Skeletal muscle satellite cell (primary cell): ENCODE data around the gene DDR1.

Source experiments
- H3K27me3 ChIP-seq: 2 replicates; pipeline ENCODE4 v1.7.0; 2013; ENCODE audit warnings: low read length; ENCODE audit not compliant: control insufficient read depth, insufficient read depth
- H3K36me3 ChIP-seq: 2 replicates; pipeline ENCODE4 v1.7.0; 2013; ENCODE audit warnings: mild to moderate bottlenecking, control low read depth, low read length; ENCODE audit not compliant: insufficient read depth
- H3K4me1 ChIP-seq: 2 replicates; pipeline ENCODE4 v1.7.0; 2013; ENCODE audit warnings: low read length; ENCODE audit not compliant: control insufficient read depth, insufficient read depth
- H3K4me2 ChIP-seq: 2 replicates; pipeline ENCODE4 v1.7.0; 2013; ENCODE audit warnings: mild to moderate bottlenecking, low read length
- H3K4me3 ChIP-seq: 2 replicates; pipeline ENCODE4 v1.7.0; 2013; ENCODE audit warnings: low read length
- H3K9ac ChIP-seq: 2 replicates; pipeline ENCODE4 v1.7.0; 2013; ENCODE audit warnings: mild to moderate bottlenecking, low read depth, low read length, moderate library complexity
- H3K9me3 ChIP-seq: replicated peaks from 2 replicates; pipeline ENCODE4 v1.7.0; 2013; ENCODE audit warnings: mild to moderate bottlenecking, control low read depth, low read length

DDR1 gene

DNA sequence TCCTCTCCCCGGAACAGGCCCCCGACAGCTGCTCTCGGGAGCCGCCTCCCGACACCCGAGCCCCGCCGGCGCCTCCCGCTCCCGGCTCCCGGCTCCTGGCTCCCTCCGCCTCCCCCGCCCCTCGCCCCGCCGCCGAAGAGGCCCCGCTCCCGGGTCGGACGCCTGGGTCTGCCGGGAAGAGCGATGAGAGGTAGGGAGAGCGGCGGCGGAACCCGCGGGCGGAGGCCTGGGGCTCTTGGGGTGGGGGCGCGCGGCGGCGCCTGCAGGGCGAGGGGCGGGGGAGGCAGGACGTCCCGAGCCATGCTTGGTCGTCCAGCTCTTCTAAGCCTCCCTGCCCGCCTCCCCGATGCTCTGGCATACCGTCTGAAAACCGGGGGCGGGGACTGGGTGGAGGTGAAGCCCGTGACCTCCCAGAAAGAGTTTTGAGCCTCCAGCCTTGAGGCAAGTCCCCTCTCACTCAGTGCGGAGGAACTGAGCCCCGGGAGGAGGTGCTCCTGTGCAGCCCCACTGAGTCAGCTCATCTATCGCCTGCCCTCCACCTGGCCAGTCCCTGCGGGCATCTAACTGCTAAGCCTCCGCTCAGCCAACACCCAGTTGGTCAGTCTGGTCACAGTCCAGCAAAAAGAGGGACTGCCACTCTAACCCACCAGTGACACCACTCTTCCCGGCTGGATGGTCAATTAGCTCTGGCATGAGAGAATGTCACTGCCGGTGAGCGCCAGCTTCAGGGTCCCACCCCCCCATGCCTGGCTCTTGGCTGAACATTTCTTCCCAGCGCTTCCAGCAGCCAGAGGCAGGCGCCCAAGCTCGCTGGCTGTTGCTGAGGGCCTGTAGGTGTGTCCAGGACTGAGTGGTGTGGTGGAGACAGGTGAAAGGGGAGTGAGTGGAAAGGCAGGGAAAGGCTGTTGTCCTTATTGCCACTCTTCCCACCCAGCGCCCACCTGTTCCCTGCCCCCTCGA, 482 bp downstream of the DDR1 start:
- peaks cover 51% of the 10 kb centered on the region for H3K4me1 ChIP-seq
- H3K36me3 ChIP-seq = no peaks in the 10 kb centered on the region
- H3K4me2 ChIP-seq = peak overlapping the region; percentile 90
- peak overlapping the region; percentile 80 for H3K4me3 ChIP-seq
- H3K9ac ChIP-seq = peak overlapping the region; percentile 80
- H3K9me3 ChIP-seq = no peaks in the 10 kb centered on the region
- no peaks in the 10 kb centered on the region for H3K27me3 ChIP-seq

DNA sequence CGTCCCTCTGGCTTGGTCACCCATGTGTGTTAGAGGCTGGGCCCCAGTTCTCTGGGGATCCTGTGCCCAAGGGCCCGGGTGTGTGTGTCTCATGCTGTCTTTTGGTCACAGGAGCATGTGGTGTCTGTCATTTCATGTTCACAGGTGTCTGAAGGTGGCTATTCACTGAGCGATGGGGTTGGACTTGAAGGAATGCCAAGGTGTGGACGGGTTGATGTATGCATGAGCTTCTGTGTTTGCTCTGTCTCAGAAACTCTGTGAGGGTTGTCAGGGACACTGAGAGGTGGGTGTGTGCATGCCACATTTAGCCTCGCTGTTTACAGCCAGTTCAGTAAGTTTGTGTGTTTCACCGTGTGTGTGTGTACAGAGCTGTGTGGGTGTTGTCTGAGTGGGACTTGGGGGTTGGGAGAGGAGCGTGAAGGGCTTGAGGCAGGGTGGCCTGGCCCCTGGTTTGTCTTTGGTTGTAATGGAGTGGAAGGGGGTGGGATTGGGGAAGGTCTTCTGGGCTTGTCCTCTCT, 1.2 kb downstream of the DDR1 start:
- H3K27me3 ChIP-seq = no peaks in the 10 kb centered on the region
- H3K36me3 ChIP-seq = peaks cover under 1% of the 10 kb centered on the region
- peak overlapping the region; percentile 80 for H3K9ac ChIP-seq
- H3K4me3 ChIP-seq = peak overlapping the region; percentile 80
- H3K4me2 ChIP-seq = peak overlapping the region; percentile 90
- H3K9me3 ChIP-seq = no peaks in the 10 kb centered on the region
- H3K4me1 ChIP-seq = peaks cover 51% of the 10 kb centered on the region

DNA sequence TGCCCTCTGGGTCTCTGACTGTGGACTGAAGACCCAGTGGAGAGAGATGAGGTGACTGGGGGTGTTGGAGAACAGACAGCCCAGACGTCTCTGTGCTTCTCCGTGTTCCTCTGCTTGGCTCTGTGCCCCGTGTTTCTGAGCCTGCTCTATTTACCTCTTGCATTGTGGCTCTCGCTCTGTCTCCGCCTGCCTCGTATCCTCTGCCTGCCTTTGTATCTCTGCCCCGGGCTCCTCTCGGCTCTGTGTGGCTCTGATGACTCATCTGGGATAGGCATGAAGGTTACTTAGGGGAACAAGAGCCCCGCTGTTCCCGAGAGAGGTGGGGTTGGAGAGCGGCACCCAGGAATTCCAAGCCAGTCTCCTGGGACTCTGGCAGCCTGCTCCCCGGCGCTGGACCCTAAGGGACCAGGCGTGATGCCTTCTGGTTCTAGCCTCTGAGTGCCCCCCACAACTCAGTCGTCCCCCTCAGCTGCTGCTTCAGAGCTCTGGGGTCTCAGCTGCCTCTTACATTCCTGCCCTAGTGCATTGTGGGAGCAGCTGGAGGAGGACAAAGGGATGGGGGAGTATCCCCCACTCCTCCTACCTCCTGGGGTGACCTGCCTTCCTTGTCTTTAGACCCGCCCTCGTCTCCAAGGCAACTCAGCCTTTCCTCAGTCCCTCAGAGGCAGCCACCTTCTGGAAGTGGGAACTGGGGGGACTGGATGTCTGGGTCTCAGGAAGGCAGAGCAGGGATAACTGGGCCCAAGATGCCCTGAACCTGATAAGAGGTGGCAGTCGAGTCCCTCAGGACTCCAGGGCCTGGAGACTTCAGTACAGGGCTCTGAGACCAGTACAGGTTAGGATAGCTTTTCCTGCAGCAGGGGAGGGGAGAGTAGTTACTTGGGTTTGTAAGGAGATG, 1.9 kb downstream of the DDR1 start:
- H3K4me2 ChIP-seq = peak overlapping the region; percentile 90
- peak overlapping the region; percentile 80 for H3K4me3 ChIP-seq
- peaks cover 51% of the 10 kb centered on the region for H3K4me1 ChIP-seq
- no peaks in the 10 kb centered on the region for H3K27me3 ChIP-seq
- H3K9ac ChIP-seq = peak overlapping the region; percentile 80
- H3K36me3 ChIP-seq = peaks cover 3% of the 10 kb centered on the region
- no peaks in the 10 kb centered on the region for H3K9me3 ChIP-seq

DNA sequence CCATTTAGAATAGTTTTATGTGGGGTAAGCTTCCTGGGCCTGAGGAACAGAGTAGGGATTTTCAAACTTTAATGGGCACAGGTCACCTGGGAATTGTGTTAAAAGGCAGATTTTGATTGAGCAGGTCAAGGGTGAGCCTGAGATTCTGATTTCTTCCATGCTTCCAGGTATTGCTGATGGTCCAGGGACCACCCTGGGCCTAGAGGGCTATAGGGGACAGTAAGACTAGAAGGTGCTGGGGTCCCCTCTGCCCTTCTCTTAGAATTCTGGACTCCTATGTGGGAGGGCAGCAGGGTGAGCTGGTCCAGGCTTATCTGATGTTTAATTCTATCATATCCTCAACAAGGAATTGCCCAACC, 2.6 kb downstream of the DDR1 start:
- no peak overlapping the region for H3K9ac ChIP-seq
- H3K27me3 ChIP-seq = no peaks in the 10 kb centered on the region
- peaks cover 46% of the 10 kb centered on the region for H3K4me1 ChIP-seq
- no peaks in the 10 kb centered on the region for H3K9me3 ChIP-seq
- no peak overlapping the region for H3K4me3 ChIP-seq
- H3K4me2 ChIP-seq = peak overlapping the region; percentile 90
- H3K36me3 ChIP-seq = peaks cover 6% of the 10 kb centered on the region

DNA sequence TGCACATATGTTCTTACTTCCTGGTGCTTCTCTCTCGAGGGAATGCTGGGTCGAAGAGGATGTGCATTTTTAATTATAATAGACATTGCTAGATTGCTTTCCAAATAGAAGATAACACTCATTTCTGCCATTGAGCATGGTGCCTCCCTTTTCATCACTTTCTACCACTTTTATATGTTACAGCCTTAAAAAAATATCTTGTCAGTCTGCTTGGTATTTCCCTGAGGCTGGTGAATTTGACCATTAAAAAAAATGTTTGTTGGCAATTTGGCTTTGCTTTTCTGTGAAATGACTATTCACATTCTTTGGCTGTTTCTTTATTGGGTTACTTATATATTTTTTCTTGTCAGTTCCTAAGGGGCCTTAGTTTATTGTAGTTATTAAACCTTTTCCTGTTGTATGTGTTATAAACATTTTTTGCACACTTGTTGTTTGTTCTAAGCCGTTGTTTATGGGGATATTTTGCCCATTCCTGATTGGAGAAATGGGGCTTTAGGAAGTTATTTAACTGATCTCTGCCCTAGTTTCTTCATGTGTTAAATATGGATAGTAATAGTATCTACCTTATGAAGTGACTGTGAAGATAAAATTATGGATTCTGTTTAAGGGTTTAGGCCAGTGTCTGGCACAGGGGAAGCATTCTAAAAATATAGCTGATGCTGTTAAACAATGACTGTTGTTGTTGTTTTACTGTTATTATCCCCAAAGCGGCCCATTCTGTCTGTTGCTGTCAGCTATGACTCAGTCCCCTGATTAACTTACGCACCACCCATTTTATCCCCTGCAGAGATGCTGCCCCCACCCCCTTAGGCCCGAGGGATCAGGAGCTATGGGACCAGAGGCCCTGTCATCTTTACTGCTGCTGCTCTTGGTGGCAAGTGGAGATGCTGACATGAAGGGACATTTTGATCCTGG, 3.8 kb downstream of the DDR1 start:
- Histone ChIP-seq H3K9ac (peak overlapping the region; percentile 20), H3K4me3 (no peak overlapping the region)

DNA sequence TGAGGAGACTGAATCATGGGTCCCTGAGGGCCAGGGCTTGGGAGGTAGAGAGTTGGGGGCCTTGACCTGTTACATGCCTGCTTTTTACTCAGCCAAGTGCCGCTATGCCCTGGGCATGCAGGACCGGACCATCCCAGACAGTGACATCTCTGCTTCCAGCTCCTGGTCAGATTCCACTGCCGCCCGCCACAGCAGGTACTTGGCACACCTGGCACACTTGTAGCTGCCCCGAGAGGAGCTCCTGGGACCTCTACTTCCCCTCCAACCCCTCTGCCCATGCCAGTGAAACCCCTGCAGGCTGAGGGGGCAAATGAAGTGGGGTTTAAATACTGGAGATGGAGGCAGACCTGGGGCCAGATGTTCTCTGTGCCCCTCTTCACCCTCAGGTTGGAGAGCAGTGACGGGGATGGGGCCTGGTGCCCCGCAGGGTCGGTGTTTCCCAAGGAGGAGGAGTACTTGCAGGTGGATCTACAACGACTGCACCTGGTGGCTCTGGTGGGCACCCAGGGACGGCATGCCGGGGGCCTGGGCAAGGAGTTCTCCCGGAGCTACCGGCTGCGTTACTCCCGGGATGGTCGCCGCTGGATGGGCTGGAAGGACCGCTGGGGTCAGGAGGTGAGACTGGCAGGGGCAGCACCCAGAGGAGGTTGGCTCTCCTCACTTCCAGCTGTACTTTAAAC, 4.6 kb downstream of the DDR1 start:
- Histone ChIP-seq H3K27me3 (no peaks in the 10 kb centered on the region), H3K36me3 (peaks cover 13% of the 10 kb centered on the region), H3K4me1 (peaks cover 33% of the 10 kb centered on the region), H3K4me2 (peak overlapping the region; percentile 35), H3K9ac (no peak overlapping the region), H3K9me3 (no peaks in the 10 kb centered on the region), H3K4me3 (no peak overlapping the region)

More for the DNA sequence above, 3.8 kb downstream of the DDR1 start:
- Histone ChIP-seq H3K4me1 (peaks cover 37% of the 10 kb centered on the region), H3K27me3 (no peaks in the 10 kb centered on the region), H3K36me3 (peaks cover 9% of the 10 kb centered on the region), H3K4me2 (peak overlapping the region; percentile 47), H3K9me3 (no peaks in the 10 kb centered on the region)

DNA sequence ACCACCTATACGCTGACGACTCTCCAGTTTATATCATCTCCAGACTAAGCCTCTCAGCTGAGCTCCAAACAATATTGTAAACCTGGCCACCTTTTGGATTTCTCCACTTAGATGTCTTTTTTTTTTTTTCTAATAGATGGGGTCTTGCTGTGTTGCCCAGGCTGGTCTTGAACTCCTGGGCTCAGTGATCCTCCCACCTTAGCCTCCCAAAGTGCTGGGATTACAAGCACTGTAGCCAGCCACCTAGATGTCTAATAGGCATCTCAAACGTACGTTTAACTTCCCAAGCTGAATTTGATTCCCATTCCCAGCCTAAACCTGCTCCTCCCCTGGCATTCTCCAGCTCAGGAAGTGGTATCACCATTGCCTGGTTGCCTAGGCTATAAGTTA, 5.2 kb downstream of the DDR1 start:
- Histone ChIP-seq H3K4me2 (no peak overlapping the region), H3K27me3 (no peaks in the 10 kb centered on the region), H3K9ac (no peak overlapping the region), H3K36me3 (peaks cover 15% of the 10 kb centered on the region), H3K9me3 (no peaks in the 10 kb centered on the region), H3K4me3 (no peak overlapping the region), H3K4me1 (peaks cover 33% of the 10 kb centered on the region)

DNA sequence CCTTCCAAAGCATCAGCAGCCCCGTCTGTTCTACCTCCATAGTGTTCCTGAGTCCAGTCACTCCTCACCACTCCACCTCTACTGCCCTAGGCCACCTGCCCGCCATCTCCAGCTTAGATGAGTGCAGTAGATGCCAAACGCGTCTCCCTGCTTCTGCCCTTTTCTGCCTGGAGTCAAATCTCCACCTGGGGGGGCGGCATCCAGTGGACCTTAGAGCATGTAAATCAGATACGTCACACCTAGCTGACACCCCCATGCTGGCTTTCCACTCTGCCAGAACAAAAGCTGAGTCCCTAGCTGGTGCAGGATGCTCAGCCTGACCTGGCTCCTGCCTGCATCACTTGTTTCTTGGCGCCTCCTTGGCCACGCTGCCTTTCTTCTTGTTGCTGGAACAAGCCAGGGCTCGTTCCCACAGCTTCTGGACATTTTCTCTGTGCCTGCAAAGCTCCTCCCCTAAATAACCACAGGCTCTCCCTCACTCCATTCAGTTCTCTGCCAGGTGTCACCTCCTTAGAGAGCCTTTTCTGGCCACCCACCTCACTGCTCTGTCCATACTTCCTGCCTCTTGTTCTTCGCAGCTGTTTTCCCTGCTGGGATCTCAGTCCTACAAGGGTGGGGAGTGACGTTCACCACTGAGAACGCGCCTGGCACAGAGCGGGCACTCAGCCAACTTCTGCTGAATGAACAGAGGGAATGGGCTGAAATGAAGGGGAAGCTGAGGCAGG, 5.8 kb downstream of the DDR1 start:
- Histone ChIP-seq H3K9ac (no peak overlapping the region), H3K9me3 (no peaks in the 10 kb centered on the region), H3K4me2 (no peak overlapping the region), H3K4me1 (peaks cover 29% of the 10 kb centered on the region), H3K4me3 (no peak overlapping the region), H3K36me3 (peaks cover 19% of the 10 kb centered on the region), H3K27me3 (no peaks in the 10 kb centered on the region)

DNA sequence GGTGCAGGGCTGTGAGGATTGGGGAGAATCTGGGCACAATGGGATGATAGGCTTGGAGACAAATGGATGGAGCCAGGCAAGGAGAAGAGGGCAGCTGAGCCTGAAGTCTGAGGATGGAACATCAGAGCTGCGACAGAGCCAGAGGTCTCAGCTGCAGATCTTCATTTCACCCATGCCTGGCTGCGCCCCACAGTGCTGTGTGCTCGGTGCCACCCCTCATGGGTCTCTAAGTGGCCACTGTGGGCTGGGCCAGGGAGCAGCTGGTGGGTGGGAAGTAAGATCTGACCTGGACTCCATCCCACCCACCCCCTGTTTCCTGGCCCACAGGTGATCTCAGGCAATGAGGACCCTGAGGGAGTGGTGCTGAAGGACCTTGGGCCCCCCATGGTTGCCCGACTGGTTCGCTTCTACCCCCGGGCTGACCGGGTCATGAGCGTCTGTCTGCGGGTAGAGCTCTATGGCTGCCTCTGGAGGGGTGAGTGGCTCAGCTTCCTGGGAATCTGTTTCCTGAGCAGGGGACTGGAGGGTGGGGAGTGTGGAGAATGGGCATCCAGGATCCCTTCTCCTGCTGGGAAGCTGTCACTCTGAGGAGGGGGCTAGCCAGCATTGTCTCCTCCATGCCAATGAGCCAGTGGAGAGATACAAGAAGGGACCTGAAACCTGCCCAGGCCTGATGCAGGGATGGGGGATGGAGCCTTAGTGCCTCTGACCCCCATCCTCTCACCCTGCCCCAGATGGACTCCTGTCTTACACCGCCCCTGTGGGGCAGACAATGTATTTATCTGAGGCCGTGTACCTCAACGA, 6.5 kb downstream of the DDR1 start:
- Histone ChIP-seq H3K9ac (no peak overlapping the region), H3K4me1 (peaks cover 21% of the 10 kb centered on the region), H3K27me3 (no peaks in the 10 kb centered on the region), H3K9me3 (no peaks in the 10 kb centered on the region), H3K36me3 (peaks cover 20% of the 10 kb centered on the region), H3K4me3 (no peak overlapping the region), H3K4me2 (no peak overlapping the region)
